AG04450 (cell line): ENCODE measurements around the gene LAIR2. TPM values are rescaled to one million over a fixed set of nuclear protein-coding genes. Genes with fewer than 3 reads are reported as not detected.
A peak's percentile ranks its signal among the peaks of the same experiment; 100 is the strongest.

ENCODE experiments used
- CTCF ChIA-PET: fragments of 300-600, 350-600 bp; formaldehyde crosslinking; extraction: SDS; loops from one replicate; lab custom pipeline; 2022; ENCODE audit warnings: antibody characterized with exemption, inconsistent platforms; lab: Charles Lee
- POLR2A ChIA-PET: fragments of 350-600 bp; formaldehyde crosslinking; extraction: SDS; loops from one replicate; lab custom pipeline; 2021; ENCODE audit warnings: antibody characterized with exemption, inconsistent platforms; lab: Yijun Ruan, JAX
- DNase-seq: peaks from one replicate; pipeline ENCODE4 v3.0.0-alpha.2; 2011; ENCODE audit warnings: low read depth, low spot score
- H3K27ac ChIP-seq: one replicate; pipeline ENCODE4 v1.5.1; 2012; ENCODE audit warnings: low read depth, low read length, control low read depth
- H3K27me3 ChIP-seq: one replicate; pipeline ENCODE4 v1.6.0; 2012; ENCODE audit warnings: low read length; ENCODE audit not compliant: control insufficient read depth, insufficient read depth
- H3K4me3 ChIP-seq: 2 replicates; pipeline ENCODE4 v1.5.1; 2011; ENCODE audit warnings: mild to moderate bottlenecking, low read depth, low read length, control low read depth
- H3K9me3 ChIP-seq: 2 replicates; pipeline ENCODE4 v1.5.1; 2012; ENCODE audit warnings: low read length; ENCODE audit not compliant: control insufficient read depth, insufficient read depth
- polyA plus RNA-seq: library from polyadenylated mRNA; depleted of rRNA; stranded (reverse); fragments of >200 nt; gene quantifications from 2 replicates; pipeline ENCODE4 v1.2.3, GENCODE V29; 2011
- TF ChIP-seq, protein P1 (sequence below): IDR thresholded peaks from 2 replicates; pipeline ENCODE4 v1.5.1; 2011; ENCODE audit warnings: low read depth, low read length, control low read depth, inconsistent platforms

The LAIR2 gene
- polyA plus RNA-seq, 1 experiment = not detected

DNA sequence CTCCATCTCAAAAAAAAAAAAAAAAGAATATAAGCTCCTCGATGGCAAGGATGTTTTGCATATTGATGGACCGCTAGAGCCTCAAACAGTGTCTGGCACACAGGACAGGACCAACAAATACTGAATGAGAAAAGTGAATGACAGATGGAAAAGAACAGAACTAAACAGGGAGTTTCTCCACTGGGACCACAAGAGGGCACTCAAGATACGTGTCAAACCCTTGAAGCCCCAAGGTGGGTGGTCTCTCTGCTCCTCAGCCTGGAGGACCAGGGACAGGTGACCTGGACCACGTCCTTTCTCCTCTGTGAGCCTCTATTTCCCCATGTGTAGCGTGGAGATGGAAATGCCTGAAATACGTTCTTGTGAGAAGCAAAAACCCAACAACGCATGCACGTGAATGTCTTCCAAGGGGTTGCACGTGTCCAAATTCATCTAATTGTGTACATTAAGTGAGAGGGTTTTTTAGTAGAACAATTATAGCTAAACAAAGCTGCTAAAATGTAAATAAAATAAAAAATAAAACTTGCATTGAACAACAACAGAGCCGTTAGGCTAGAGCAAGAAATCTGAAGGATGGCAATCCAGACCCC, 23.9 kb upstream of the LAIR2 start:
- Histone ChIP-seq H3K27me3 (no peaks in the 10 kb centered on the region), H3K27ac (no peak overlapping the region), H3K9me3 (no peaks in the 10 kb centered on the region), H3K4me3 (no peak overlapping the region)
- ChIA-PET CTCF (interaction anchor here (0.6 to 3.1 kb wide), 13 partner anchors 10 to 1924 kb away, joined by 3 to 33 read pairs (median 3); partner anchors contain the start of gene RDH13), POLR2A (no interaction called here)
- DNase-seq = no peak
- TF ChIP-seq, protein P1, sequence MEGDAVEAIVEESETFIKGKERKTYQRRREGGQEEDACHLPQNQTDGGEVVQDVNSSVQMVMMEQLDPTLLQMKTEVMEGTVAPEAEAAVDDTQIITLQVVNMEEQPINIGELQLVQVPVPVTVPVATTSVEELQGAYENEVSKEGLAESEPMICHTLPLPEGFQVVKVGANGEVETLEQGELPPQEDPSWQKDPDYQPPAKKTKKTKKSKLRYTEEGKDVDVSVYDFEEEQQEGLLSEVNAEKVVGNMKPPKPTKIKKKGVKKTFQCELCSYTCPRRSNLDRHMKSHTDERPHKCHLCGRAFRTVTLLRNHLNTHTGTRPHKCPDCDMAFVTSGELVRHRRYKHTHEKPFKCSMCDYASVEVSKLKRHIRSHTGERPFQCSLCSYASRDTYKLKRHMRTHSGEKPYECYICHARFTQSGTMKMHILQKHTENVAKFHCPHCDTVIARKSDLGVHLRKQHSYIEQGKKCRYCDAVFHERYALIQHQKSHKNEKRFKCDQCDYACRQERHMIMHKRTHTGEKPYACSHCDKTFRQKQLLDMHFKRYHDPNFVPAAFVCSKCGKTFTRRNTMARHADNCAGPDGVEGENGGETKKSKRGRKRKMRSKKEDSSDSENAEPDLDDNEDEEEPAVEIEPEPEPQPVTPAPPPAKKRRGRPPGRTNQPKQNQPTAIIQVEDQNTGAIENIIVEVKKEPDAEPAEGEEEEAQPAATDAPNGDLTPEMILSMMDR = peak; percentile 76

DNA sequence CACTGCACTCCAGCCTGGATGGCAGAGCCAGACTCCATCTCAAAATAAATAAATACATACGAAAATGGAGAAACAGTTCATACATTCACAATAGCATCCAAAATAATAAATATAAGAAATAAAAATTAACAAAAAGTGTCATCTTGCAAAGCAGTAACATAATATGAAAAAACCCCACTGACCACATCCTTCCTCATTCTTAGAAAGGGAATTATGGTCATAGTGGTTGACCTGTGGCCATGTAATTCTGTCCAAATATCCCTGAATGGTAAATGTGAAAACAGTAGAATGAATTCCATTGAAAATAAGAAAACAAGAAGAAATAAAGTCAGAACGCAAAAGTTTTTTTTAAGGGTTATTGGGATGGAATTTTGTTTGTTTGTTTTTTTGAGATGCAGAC, 22.6 kb upstream of the LAIR2 start:
- Histone ChIP-seq H3K4me3 (no peak overlapping the region), H3K27ac (no peak overlapping the region), H3K27me3 (no peaks in the 10 kb centered on the region), H3K9me3 (no peaks in the 10 kb centered on the region)
- CTCF ChIA-PET = interaction anchor here (0.5 to 2.3 kb wide), 4 partner anchors 11 to 264 kb away, joined by 5 to 22 read pairs (median 8); no protein-coding TSS in a partner anchor
- TF ChIP-seq, protein P1 = no peak
- POLR2A ChIA-PET = interaction anchor here (0.6 kb wide), 1 partner anchor 52 kb away, joined by 4 read pairs; no protein-coding TSS in a partner anchor
- no peak for DNase-seq

DNA sequence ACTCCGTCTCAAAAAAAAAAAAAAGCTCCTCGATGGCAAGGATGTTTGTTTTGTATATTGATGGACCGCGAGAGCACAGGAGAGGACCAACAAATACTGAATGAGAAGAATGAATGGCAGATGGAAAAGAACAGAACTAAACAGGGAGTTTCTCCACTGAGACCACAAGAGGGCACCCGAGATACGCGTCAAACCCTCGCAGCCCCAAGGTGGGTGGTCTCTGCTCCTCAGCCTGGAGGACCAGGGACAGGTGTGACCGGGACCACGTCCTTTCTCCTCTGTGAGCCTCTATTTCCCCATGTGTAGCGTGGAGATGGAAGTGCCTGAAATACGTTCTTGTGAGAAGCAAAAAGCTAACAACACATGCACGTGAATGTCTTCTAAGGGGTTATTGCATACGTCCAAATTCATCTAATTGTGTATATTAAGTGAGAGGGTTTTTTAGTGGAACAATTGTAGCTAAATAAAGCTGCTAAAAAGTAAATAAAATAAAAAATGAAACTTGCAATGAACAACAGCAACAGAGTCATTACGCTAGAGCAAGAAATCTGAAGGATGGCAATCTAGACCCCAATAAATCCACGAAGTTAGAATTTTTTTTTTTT, 21.2 kb upstream of the LAIR2 start:
- Histone ChIP-seq H3K9me3 (no peaks in the 10 kb centered on the region), H3K4me3 (no peak overlapping the region), H3K27ac (no peak overlapping the region), H3K27me3 (no peaks in the 10 kb centered on the region)
- POLR2A ChIA-PET = no interaction called here
- DNase-seq = no peak
- CTCF ChIA-PET = interaction anchor here (0.6 to 2.3 kb wide), 31 partner anchors 9 to 1780 kb away, joined by 3 to 22 read pairs (median 4); partner anchors contain the start of genes CDC42EP5 and LAIR2
- TF ChIP-seq, protein P1 = peak; percentile 79

DNA sequence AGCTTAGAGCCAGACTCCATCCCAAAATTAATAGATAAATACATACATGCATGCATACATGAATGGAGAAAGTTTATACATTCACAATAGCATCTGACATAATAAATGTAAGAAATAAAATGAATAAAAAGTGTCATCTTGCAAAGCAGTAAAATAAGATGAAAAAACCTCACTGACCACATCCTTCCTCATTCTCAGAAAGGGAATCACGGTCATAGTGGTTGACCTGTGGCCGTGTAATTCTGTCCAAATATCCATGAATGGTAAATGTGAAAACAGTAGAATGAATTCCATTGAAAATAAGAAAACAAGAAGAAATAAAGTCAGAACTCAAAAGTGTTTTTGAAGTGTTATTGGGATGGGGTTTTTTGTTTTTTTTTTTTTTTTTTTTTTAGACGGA, 19.7 kb upstream of the LAIR2 start:
- ChIA-PET CTCF (no interaction called here), POLR2A (no interaction called here)
- TF ChIP-seq, protein P1 = no peak
- H3K27me3 ChIP-seq = no peaks in the 10 kb centered on the region
- DNase-seq = no peak
- H3K4me3 ChIP-seq = no peak overlapping the region
- H3K9me3 ChIP-seq = no peaks in the 10 kb centered on the region
- no peak overlapping the region for H3K27ac ChIP-seq

DNA sequence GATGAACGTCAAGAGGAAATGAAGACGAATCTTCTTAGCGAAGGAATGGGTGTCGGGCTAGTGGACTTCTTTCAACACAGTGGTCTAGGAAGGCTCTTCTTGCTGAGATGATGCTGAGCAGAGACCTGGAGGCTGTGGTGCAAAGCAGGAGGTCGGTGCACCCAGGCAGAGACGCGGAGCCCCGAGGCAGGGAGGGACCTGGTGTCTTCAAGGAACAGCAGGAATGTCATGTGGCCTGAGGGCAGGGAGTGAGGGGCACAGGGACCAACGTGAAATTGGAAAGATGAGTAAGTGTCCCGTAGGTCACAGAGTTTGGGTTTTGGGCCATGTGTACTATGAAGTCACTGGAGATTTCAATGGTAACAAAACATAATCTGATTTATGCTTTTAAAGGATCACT, 18.2 kb upstream of the LAIR2 start:
- Histone ChIP-seq H3K9me3 (no peaks in the 10 kb centered on the region), H3K4me3 (no peak overlapping the region), H3K27ac (no peak overlapping the region), H3K27me3 (no peaks in the 10 kb centered on the region)
- CTCF ChIA-PET = no interaction called here
- POLR2A ChIA-PET = no interaction called here
- TF ChIP-seq, protein P1 = no peak
- DNase-seq = no peak
